ENCODE measurements around the gene CA6.
A peak's percentile ranks its signal among the peaks of the same experiment; 100 is the strongest.
"Not testable (repeated sequence)": the region's sequence is repeated elsewhere in the genome, so short reads cannot be mapped to it uniquely, and the experiment has no call there.

Gene CA6

DNA sequence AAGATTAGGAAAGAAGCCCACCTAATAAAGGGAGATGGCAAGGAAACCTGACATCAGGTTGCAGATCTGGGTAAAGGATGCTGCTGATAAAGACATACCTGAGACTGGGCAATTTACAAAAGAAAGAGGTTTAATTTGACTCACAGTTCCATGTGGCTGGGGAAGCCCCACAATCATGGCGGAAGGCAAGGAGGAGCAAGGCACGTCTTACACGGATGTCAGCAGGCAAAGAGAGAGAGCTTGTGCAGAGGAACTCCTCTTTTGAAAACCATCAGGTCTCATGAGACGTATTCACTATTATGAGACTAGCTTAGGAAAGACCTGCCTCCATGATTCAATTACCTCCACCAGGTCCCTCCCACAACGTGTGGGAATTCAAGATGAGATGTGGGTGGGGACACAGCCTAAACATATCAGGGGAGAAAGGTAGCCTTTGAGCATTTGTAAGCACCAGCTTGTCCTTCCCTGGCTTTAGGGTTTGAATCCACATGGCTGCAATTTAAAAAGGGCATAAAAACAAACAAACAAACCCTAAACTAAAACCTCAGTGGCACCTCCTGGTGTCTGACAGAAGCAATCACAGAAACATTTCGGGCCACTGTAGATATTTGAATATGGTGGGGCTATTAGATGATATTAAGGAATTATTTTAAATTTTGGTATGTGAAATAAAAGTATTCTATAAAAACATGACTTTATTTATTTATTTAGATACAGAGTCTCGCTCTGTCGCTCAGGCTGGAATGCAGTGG lies 47.4 kb downstream of the CA6 start:
- no peak overlapping the region for H3K4me3 ChIP-seq (replicated peaks in 1 of 2; ENCODE audit: low read depth in 2 of 2, low read length in 2 of 2)
- TF ChIP-seq, protein P1, sequence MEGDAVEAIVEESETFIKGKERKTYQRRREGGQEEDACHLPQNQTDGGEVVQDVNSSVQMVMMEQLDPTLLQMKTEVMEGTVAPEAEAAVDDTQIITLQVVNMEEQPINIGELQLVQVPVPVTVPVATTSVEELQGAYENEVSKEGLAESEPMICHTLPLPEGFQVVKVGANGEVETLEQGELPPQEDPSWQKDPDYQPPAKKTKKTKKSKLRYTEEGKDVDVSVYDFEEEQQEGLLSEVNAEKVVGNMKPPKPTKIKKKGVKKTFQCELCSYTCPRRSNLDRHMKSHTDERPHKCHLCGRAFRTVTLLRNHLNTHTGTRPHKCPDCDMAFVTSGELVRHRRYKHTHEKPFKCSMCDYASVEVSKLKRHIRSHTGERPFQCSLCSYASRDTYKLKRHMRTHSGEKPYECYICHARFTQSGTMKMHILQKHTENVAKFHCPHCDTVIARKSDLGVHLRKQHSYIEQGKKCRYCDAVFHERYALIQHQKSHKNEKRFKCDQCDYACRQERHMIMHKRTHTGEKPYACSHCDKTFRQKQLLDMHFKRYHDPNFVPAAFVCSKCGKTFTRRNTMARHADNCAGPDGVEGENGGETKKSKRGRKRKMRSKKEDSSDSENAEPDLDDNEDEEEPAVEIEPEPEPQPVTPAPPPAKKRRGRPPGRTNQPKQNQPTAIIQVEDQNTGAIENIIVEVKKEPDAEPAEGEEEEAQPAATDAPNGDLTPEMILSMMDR (IDR thresholded peaks at IDR 0.05; ENCODE audit: low read depth, low read length): peak; percentile 34
- DNase-seq (ENCODE audit: low read depth in 2 of 2): peak in 1 of 2 donors; percentile 23

DNA sequence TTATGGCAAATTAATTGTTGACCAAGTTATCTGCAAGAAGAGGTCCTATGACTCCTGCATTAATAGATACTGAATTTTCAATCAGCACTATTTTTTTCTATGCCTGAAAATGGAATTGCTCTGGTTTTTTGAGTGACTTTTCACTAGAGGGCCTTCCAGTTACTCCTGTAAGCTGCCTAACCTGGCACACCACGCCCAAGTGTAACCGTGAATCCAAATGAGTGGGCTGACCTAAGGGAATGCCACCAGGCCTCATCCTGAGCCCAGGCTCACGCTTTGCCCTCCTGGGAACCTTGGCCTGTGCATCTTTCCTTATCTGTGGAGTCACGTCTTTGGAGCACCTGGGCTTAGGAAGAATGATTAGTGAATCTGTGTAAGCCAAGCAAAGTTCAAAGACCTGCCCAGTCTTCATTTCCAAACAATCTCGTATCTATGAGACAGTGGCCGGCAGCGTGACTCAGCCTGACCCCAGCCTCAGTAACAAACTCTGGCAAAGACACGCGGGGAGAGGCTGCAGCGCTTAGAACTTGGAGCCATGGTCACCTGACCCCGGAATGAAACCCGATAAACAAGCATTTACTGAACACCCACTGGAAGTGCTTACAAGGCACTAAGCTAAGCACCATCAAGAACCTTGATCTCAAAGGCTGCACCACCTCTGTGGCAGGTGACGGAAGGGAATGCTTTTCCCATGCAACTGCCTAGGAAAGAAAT lies 48.5 kb downstream of the CA6 start:
- not testable (repeated sequence) for H3K4me3 ChIP-seq (replicated peaks in 1 of 2; ENCODE audit: low read depth in 2 of 2, low read length in 2 of 2); DNase-seq (ENCODE audit: low read depth in 2 of 2)

DNA sequence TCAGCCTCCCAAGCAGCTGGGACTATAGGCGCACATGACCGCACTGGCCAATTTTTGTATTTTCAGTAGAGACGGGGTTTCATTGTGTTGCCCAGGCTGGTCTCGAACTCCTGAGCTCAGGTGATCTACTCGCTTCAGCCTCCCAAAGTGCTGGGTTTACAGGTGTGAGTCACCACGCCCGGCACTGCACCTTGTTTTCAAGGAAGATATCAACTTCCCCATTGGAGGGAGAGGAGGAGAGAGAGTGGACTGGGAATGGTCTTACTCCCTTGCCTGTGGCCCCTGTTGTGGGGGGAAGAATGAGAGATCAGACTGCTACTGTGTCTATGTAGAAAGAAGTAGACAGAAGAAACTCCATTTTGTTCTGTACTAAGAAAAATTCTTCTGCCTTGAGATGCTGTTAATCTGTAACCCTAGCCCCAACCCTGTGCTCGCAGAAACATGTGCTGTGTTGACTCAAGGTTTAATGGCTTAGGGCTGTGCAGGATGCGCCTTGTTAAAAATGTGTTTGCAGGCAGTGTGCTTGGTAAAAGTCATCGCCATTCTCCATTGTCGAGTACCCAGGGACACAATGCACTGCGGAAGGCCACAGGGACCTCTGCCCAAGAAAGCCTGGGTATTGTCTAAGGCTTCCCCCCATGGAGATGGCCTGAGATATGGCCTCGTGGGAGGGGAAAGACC lies 56.0 kb downstream of the CA6 start:
- not testable (repeated sequence) for H3K4me3 ChIP-seq (replicated peaks in 1 of 2; ENCODE audit: low read depth in 2 of 2, low read length in 2 of 2); DNase-seq (ENCODE audit: low read depth in 2 of 2)

GRCh38 chr1:9002215-9002560 lies 56.5 kb downstream of the CA6 start:
- DNase-seq (ENCODE audit: low read depth in 2 of 2); H3K4me3 ChIP-seq (replicated peaks in 1 of 2; ENCODE audit: low read depth in 2 of 2, low read length in 2 of 2): not testable (repeated sequence)

GRCh38 chr1:9004031-9004699 lies 58.5 kb downstream of the CA6 start:
- no peak overlapping the region for H3K4me3 ChIP-seq (replicated peaks in 1 of 2; ENCODE audit: low read depth in 2 of 2, low read length in 2 of 2)
- no peak for DNase-seq (ENCODE audit: low read depth in 2 of 2)
- TF ChIP-seq, protein P1 (IDR thresholded peaks at IDR 0.05; ENCODE audit: low read depth, low read length): no peak

- no peak overlapping the region for H3K4me3 ChIP-seq (replicated peaks in 1 of 2; ENCODE audit: low read depth in 2 of 2, low read length in 2 of 2)
- peak; percentile 88 to 89 for DNase-seq (ENCODE audit: low read depth in 2 of 2)
- TF ChIP-seq, protein P1 (IDR thresholded peaks at IDR 0.05; ENCODE audit: low read depth, low read length): peak; percentile 99
Measured at GRCh38 chr1:9004700-9005394, 59.2 kb downstream of the CA6 start.

DNA sequence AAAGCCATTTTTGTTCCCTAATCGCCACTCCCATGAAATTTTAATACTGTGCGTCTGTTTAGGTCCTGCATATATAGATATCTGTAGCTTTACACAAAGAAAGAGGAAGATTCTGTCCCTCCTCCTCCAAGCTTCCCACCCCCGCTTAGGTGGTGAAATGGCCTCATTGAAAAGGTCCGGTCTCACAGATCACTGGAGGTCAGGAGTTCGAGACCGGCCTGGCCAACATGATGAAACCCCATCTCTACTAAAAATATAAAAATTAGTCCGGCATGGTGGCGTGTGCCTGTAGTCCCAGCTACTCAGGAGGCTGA lies 59.7 kb downstream of the CA6 start:
- TF ChIP-seq, protein P1 (IDR thresholded peaks at IDR 0.05; ENCODE audit: low read depth, low read length): no peak
- no peak for DNase-seq (ENCODE audit: low read depth in 2 of 2)

More for the DNA sequence above, 59.7 kb downstream of the CA6 start:
- H3K4me3 ChIP-seq (replicated peaks in 1 of 2; ENCODE audit: low read depth in 2 of 2, low read length in 2 of 2): no peak overlapping the region
